ENCODE data around the gene ATF1. TPM values are rescaled to one million over a fixed set of nuclear protein-coding genes. Genes with fewer than 3 reads are reported as not detected.
"Not testable (repeated sequence)": the region's sequence is repeated elsewhere in the genome, so short reads cannot be mapped to it uniquely, and the experiment has no call there.

The ATF1 gene
- total RNA-seq, 1 donor from 2014 or later: 31.3 TPM

- DNase-seq (ENCODE audit: low read depth) (no peak), FAIRE-seq (no peak)
- Histone ChIP-seq H3K4me3 (ENCODE audit: low read depth, low read length) (no peak overlapping the region), H3K36me3 (ENCODE audit: control insufficient read depth, insufficient read depth, low read length) (peaks cover 1% of the 10 kb centered on the region), H3K27me3 (ENCODE audit: control insufficient read depth, insufficient read depth, low read length) (no peaks in the 10 kb centered on the region)
- no peak for TF ChIP-seq CTCF (IDR thresholded peaks at IDR 0.05; ENCODE audit: insufficient read depth, low read length, severe bottlenecking)
Measured at GRCh38 chr12:50820177-50820576, 56.3 kb downstream of the ATF1 start.

DNA sequence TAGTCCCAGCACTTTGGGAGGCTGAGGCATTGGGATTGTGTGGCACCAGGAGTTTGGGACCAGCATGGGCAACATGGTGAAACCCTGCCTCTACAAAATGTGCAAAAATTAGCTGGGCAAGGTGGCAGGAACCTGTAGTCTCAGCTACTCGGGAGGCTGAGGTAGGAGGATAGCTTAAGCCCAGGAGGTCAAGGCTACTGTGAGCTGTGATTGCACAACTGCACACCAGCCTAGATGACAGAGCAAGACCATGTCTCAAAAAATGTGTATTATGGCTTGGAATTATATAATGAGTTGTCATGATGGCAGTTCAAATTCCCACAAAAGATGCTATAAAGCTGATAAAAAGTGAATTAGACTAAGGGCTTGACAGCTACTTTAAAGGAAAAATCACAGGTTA, 58.2 kb downstream of the ATF1 start:
- Histone ChIP-seq H3K27me3 (ENCODE audit: control insufficient read depth, insufficient read depth, low read length) (no peaks in the 10 kb centered on the region), H3K36me3 (ENCODE audit: control insufficient read depth, insufficient read depth, low read length) (peaks cover 1% of the 10 kb centered on the region), H3K4me3 (ENCODE audit: low read depth, low read length) (no peak overlapping the region)
- no peak for TF ChIP-seq CTCF (IDR thresholded peaks at IDR 0.05; ENCODE audit: insufficient read depth, low read length, severe bottlenecking)
- DNase-seq (ENCODE audit: low read depth) (no peak), FAIRE-seq (no peak)

- not testable (repeated sequence) for FAIRE-seq; DNase-seq (ENCODE audit: low read depth)
Measured at GRCh38 chr12:50823724-50824123, 59.8 kb downstream of the ATF1 start.

GRCh38 chr12:50824914-50825313, 61.0 kb downstream of the ATF1 start:
- TF ChIP-seq CTCF (IDR thresholded peaks at IDR 0.05; ENCODE audit: insufficient read depth, low read length, severe bottlenecking): no peak
- Histone ChIP-seq H3K27me3 (ENCODE audit: control insufficient read depth, insufficient read depth, low read length) (no peaks in the 10 kb centered on the region), H3K4me3 (ENCODE audit: low read depth, low read length) (no peak overlapping the region), H3K36me3 (ENCODE audit: control insufficient read depth, insufficient read depth, low read length) (no peaks in the 10 kb centered on the region)
- FAIRE-seq (no peak), DNase-seq (ENCODE audit: low read depth) (no peak)

More at GRCh38 chr12:50823724-50824123, 59.8 kb downstream of the ATF1 start:
- not testable (repeated sequence) for H3K36me3 ChIP-seq (ENCODE audit: control insufficient read depth, insufficient read depth, low read length); H3K4me3 ChIP-seq (ENCODE audit: low read depth, low read length); H3K27me3 ChIP-seq (ENCODE audit: control insufficient read depth, insufficient read depth, low read length)

- H3K27me3 ChIP-seq (ENCODE audit: control insufficient read depth, insufficient read depth, low read length): no peaks in the 10 kb centered on the region
- peak; percentile 75 for DNase-seq (ENCODE audit: low read depth)
- H3K36me3 ChIP-seq (ENCODE audit: control insufficient read depth, insufficient read depth, low read length): no peaks in the 10 kb centered on the region
- FAIRE-seq: no peak
- H3K4me3 ChIP-seq (ENCODE audit: low read depth, low read length): no peak overlapping the region
- TF ChIP-seq CTCF (IDR thresholded peaks at IDR 0.05; ENCODE audit: insufficient read depth, low read length, severe bottlenecking): peak; percentile 18
Measured at GRCh38 chr12:50825372-50825838, 61.5 kb downstream of the ATF1 start.

GRCh38 chr12:50828121-50828520, 64.2 kb downstream of the ATF1 start:
- FAIRE-seq (no peak), DNase-seq (ENCODE audit: low read depth) (peak; percentile 39)
- Histone ChIP-seq H3K4me3 (ENCODE audit: low read depth, low read length) (no peak overlapping the region), H3K36me3 (ENCODE audit: control insufficient read depth, insufficient read depth, low read length) (no peaks in the 10 kb centered on the region), H3K27me3 (ENCODE audit: control insufficient read depth, insufficient read depth, low read length) (no peaks in the 10 kb centered on the region)
- no peak for TF ChIP-seq CTCF (IDR thresholded peaks at IDR 0.05; ENCODE audit: insufficient read depth, low read length, severe bottlenecking)
